GM12892 (cell line): ENCODE data around the gene USF1.

Experiments
- POLR2A ChIP-seq: IDR thresholded peaks from 2 replicates; pipeline ENCODE4 v1.6.1; 2011; ENCODE audit warnings: low read depth, low read length, control low read depth
- POLR2AphosphoS5 ChIP-seq: IDR thresholded peaks from 2 replicates; pipeline ENCODE4 v1.6.1; 2011; ENCODE audit warnings: low read depth, low read length, control low read depth
- TAF1 ChIP-seq: IDR thresholded peaks from 2 replicates; pipeline ENCODE4 v1.6.1; 2011; ENCODE audit warnings: low read depth, mild to moderate bottlenecking, control low read depth, low read length, borderline replicate concordance

- TF ChIP-seq POLR2AphosphoS5 (no peak), TAF1 (no peak), POLR2A (no peak)
Observed at GRCh38 chr1:161082483-161082882, 36.7 kb upstream of the USF1 start.
